ENCODE results near the gene OLFML3. TPM values are rescaled to one million over a fixed set of nuclear protein-coding genes. Genes with fewer than 3 reads are reported as not detected.
A peak's percentile ranks its signal among the peaks of the same experiment; 100 is the strongest.

The OLFML3 gene
- total RNA-seq, 1 experiment from 2014 or later, result 171 TPM

- no peaks in the 10 kb centered on the region for H3K79me1 ChIP-seq (ENCODE audit: insufficient read depth, low read depth, low read length, poor library complexity, severe bottlenecking)
- peaks cover 38% of the 10 kb centered on the region in 2 experiments for H3K4me1 Mint-ChIP-seq
- H2BK15ac ChIP-seq (ENCODE audit: low read depth, low read length), result no peak overlapping the region
- H2AK5ac ChIP-seq (ENCODE audit: insufficient read length, low read length), result no peak overlapping the region
- no peak overlapping the region for H3K4me2 ChIP-seq (ENCODE audit: insufficient read depth, insufficient read length, low read length)
- no peak overlapping the region for H3K4ac ChIP-seq (ENCODE audit: low read depth, low read length)
- no peak overlapping the region for H3T11ph ChIP-seq (ENCODE audit: low read length)
- H3K4me3 Mint-ChIP-seq, result no peak overlapping the region
- H3K9me3 ChIP-seq (ENCODE audit: control insufficient read depth, low read depth, low read length), result no peaks in the 10 kb centered on the region
- H3K79me2 ChIP-seq (ENCODE audit: insufficient read depth, low read length), result no peaks in the 10 kb centered on the region
- H2BK12ac ChIP-seq (ENCODE audit: insufficient read length, low read depth, low read length), result no peak overlapping the region
- no peaks in the 10 kb centered on the region for H3K27me3 ChIP-seq (ENCODE audit: insufficient read depth, low read length)
- no peaks in the 10 kb centered on the region for H4K20me1 ChIP-seq (ENCODE audit: control insufficient read depth, insufficient read depth, insufficient read length)
- H3K27ac Mint-ChIP-seq, result peak overlapping the region; percentile 90 to 98 (median 98)
- no peak overlapping the region for H2BK20ac ChIP-seq (ENCODE audit: low read depth, low read length, poor library complexity, severe bottlenecking)
- H4K5ac ChIP-seq (ENCODE audit: insufficient read length, low read depth, low read length), result no peak overlapping the region
- no peak overlapping the region for H2BK5ac ChIP-seq (ENCODE audit: insufficient read length, low read length)
- H3K14ac ChIP-seq (ENCODE audit: insufficient read depth, low read length), result no peak overlapping the region
- no peaks in the 10 kb centered on the region for H3K23me2 ChIP-seq (ENCODE audit: insufficient read length, low read depth, low read length, poor library complexity, severe bottlenecking)
- no peak overlapping the region for H3K9ac ChIP-seq (ENCODE audit: extremely low read depth, insufficient read length, low read length)
- no peak overlapping the region for H3K23ac ChIP-seq (ENCODE audit: insufficient read length, low read depth, low read length)
- TF ChIP-seq, protein P1, sequence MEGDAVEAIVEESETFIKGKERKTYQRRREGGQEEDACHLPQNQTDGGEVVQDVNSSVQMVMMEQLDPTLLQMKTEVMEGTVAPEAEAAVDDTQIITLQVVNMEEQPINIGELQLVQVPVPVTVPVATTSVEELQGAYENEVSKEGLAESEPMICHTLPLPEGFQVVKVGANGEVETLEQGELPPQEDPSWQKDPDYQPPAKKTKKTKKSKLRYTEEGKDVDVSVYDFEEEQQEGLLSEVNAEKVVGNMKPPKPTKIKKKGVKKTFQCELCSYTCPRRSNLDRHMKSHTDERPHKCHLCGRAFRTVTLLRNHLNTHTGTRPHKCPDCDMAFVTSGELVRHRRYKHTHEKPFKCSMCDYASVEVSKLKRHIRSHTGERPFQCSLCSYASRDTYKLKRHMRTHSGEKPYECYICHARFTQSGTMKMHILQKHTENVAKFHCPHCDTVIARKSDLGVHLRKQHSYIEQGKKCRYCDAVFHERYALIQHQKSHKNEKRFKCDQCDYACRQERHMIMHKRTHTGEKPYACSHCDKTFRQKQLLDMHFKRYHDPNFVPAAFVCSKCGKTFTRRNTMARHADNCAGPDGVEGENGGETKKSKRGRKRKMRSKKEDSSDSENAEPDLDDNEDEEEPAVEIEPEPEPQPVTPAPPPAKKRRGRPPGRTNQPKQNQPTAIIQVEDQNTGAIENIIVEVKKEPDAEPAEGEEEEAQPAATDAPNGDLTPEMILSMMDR (conservative IDR thresholded peaks at IDR 0.05), result no peak
- no peak overlapping the region for H3K56ac ChIP-seq (ENCODE audit: insufficient read length, low read depth, low read length)
- H3K27ac ChIP-seq (ENCODE audit: insufficient read length, low read depth, low read length), result no peak overlapping the region
- H4K8ac ChIP-seq (replicated peaks; ENCODE audit: insufficient read length, low read depth, low read length), result no peak overlapping the region
- H3K27me3 Mint-ChIP-seq (ENCODE audit: low read depth), result no peaks in the 10 kb centered on the region
- no peak overlapping the region for H2AFZ ChIP-seq (ENCODE audit: low read length)
- peaks cover 18 to 28% (median 22%) of the 10 kb centered on the region in 3 experiments for H3K36me3 Mint-ChIP-seq (ENCODE audit: insufficient read depth in 1 of 3, low read depth in 3 of 3)
- no peak overlapping the region for H3K18ac ChIP-seq (ENCODE audit: insufficient read length, low read depth, low read length)
- no peak overlapping the region for H4K91ac ChIP-seq (ENCODE audit: insufficient read length, low read depth, low read length)
- no peak for DNase-seq
- H2BK120ac ChIP-seq (ENCODE audit: low read depth, low read length, poor library complexity, severe bottlenecking), result no peak overlapping the region
- H3K9me3 Mint-ChIP-seq, result peaks cover 13 to 14% of the 10 kb centered on the region in 2 experiments
- no CpG with 5 or more reads among the region's 6 CpGs for WGBS (ENCODE audit: extremely low coverage, insufficient read length, low lambda C conversion rate)
- H3K4me1 ChIP-seq (ENCODE audit: insufficient read depth, low read length), result peaks cover 12% of the 10 kb centered on the region; the same call in 1 of the 2 replicates
Measured at GRCh38 chr1:114023377-114023776, 44.1 kb downstream of the OLFML3 start.

Measured in H9 (cell line).